GM18519 (cell line): ENCODE data around the gene GATAD2A.

Source experiments
- ATAC-seq: cut with Tn5 transposase; IDR thresholded peaks from one replicate; pipeline ENCODE4 v1.9.1; 2021; ENCODE audit warnings: mild to moderate bottlenecking, moderate library complexity; ENCODE audit not compliant: unreplicated experiment, low FRiP score

The GATAD2A gene

DNA sequence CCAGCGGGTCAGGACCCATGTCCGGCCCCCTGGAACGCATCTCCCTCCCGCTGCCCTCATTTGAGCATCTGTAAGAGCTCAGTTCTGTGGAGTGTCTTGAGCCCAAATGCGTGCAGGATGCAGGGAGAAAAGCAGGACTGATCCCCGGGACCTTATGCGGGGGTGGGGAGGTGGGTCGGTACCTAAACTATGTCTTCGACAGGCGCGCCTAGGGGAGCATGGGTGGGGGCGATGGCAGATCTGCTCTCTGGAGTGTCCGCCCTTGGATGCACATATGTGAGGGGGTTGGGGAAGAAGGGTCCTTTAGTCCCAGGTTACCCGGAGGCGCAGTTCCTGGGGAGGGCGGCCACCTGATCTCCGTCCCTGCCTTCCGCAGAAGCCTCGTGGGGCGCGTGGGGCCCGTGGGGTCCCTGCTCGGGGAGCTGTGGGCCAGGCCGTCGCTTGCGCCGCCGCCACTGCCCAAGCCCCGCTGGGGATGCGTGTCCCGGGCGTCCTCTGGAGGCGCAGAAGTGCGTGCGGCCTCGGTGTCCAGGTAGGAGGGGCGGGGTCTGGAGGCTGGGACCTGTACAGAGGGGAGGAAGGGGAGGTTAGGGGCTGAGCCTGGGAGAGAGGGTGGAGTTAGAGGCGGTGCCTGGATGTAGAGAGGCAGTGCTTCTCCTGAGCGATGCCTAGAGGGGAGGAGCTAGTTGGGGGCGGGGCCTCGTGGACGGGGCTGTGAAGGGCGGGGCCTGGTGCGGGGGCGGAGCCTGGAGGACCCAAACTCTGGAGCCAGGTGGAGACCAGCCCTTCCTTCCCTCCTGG is 135.4 kb downstream of the GATAD2A start:
- no peak for ATAC-seq

DNA sequence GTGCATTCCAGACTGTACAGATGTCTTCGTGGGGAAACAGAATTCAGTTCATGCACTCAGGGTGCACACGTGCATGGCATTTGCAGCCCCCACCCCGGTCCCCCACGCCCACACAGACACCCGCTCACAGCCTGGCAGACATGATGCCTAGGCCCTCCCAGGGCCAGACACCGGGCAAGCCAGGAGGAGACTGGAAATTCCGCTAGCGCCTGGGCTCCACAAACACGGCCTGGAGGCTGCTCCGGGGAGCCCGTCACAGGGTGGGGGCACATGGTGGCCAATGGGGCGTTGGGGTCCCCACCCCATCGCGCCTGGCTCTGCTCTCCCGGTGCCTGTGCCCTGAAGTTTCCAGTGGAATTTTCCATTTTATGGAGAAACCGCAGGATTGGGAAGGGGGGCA is 136.1 kb downstream of the GATAD2A start:
- ATAC-seq = no peak

DNA sequence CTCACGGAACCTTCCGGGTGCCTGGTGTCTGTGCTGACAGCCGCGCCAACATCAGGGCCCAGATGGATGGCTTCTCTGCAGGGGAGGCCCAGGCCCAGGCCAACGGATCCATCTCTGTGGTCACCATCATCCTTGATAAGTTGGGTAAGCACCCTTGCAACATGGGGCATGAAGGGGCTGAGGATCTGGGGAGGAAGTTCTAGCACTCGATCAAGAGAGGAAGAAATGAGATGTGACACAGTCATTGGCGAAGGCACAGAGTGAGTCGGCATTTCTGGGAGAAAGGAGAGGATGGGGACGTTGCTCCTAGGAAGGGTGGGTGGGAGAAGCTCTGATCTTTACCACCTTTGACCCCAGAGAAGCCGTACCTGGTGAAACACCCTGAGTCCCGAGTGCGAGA is 137.0 kb downstream of the GATAD2A start:
- no peak for ATAC-seq

DNA sequence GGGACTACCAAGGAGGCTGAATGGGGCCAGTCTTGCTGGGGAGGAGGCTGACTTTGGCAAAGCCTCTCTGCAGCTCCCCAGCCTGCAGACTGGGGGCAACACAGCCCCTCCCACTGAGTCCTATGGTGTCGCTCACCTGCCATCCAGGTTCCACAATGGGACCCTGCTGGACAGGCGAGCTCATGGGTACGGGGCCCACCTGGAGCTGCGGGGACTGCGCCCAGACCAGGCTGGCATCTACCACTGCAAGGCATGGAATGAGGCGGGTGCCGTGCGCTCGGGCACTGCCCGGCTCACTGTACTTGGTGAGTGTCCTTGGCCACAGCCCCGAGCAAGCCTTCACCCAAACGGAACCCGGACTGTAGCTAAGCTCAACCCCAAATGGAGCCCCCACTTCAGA is 137.6 kb downstream of the GATAD2A start:
- no peak for ATAC-seq

DNA sequence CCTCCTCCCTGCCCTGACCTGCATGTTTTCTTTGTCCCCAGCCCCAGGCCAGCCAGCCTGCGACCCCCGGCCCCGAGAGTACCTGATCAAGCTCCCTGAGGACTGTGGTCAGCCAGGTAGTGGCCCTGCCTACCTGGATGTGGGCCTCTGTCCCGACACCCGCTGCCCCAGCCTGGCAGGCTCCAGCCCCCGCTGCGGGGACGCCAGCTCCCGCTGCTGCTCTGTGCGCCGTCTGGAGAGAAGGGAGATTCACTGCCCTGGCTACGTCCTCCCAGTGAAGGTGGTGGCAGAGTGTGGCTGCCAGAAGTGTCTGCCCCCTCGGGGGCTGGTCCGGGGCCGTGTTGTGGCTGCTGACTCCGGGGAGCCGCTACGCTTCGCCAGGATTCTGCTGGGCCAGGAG is 138.2 kb downstream of the GATAD2A start:
- ATAC-seq = no peak

DNA sequence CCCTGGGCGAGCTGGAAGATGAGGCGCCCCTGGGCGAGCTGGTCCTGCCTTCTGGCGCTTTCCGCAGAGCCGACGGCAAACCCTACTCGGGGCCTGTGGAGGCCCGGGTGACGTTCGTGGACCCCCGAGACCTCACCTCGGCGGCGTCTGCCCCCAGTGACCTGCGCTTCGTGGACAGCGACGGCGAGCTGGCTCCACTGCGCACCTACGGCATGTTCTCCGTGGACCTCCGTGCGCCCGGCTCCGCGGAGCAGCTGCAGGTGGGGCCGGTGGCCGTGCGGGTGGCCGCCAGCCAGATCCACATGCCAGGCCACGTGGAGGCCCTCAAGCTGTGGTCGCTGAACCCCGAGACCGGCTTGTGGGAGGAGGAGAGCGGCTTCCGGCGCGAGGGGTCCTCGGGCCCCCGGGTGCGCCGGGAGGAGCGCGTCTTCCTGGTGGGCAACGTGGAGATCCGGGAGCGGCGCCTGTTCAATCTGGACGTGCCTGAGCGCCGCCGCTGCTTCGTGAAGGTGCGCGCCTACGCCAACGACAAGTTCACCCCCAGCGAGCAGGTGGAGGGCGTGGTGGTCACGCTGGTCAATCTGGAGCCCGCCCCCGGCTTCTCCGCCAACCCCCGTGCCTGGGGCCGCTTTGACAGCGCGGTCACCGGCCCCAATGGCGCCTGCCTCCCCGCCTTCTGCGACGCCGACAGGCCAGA is 138.9 kb downstream of the GATAD2A start:
- ATAC-seq = no peak

DNA sequence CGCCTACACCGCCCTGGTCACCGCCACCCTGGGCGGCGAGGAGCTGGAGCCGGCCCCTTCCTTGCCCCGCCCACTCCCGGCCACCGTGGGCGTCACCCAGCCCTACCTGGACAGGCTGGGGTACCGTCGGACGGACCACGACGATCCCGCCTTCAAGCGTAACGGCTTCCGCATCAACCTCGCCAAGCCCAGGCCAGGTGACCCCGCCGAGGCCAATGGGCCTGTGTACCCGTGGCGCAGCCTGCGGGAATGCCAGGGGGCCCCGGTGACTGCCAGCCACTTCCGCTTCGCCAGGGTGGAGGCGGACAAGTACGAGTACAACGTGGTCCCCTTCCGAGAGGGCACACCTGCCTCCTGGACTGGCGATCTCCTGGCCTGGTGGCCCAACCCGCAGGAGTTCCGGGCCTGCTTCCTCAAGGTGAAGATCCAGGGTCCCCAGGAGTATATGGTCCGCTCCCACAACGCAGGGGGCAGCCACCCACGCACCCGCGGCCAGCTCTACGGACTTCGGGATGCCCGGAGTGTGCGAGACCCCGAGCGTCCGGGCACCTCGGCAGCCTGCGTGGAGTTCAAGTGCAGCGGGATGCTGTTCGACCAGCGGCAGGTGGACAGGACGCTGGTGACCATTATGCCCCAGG is 139.6 kb downstream of the GATAD2A start:
- no peak for ATAC-seq

DNA sequence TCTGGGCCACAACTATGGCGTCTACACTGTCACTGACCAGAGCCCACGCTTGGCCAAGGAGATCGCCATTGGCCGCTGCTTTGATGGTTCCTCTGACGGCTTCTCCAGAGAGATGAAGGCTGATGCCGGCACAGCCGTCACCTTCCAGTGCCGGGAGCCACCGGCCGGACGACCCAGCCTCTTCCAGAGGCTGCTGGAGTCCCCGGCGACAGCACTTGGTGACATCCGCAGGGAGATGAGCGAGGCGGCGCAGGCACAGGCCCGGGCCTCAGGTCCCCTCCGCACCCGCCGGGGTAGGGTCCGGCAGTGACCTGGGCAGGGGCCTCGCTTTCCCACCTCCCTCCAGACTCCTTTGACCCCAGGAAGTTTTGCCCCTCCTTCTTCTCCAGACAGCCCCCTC is 140.2 kb downstream of the GATAD2A start:
- ATAC-seq = no peak

DNA sequence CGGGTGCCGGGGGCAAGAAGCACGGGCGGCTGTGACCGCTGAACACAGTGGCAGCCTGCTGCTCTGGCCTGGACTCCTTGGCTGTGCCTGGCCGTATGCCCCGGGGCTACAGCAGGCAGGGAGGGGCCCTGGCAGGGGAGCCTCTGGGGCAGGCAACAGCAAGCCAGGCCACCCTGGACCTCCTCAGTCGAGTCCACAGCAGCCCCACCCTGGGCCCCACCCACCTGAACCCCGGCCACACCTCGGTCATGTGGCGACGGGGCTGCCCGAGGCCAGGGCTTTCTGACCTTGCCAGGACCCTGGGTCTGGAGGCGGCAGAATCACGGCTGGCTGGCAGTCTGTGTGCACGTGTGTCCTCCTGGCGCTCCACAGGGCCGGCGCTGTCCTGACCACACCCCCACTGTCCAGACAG is 141.3 kb downstream of the GATAD2A start:
- ATAC-seq = no peak

DNA sequence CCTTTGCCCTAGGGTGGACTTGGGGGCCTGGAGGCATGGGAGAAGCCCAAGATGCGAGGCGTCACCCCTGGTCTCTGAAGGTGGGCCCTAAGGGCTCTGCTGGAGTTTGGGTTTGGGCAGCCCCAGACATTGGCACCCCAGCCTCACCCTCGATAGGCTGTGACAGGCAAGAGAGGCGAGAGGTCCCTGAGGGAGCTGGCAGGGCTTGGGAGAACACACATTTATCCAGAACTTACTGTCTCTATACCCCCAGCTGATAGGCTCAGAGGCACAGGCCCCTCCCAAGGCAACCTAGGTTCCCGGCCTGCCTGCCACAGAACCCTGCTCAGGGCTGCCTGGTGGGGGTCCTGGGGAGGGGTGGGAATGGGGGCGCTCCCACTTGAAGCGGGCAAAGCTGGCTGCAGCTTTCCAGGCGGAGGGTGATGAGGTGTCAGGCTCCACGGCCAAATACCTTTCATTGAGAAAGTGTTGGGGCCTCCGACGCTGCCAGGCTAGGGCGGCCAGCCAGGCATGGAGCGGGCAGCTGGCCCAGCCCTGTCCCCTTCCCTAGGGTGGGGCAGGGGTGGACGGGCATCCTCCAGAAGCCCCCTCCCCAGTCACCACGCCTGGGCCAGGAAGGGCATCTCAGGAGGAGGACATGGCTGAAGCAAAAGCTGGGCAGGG is 142.3 kb downstream of the GATAD2A start:
- ATAC-seq = no peak

DNA sequence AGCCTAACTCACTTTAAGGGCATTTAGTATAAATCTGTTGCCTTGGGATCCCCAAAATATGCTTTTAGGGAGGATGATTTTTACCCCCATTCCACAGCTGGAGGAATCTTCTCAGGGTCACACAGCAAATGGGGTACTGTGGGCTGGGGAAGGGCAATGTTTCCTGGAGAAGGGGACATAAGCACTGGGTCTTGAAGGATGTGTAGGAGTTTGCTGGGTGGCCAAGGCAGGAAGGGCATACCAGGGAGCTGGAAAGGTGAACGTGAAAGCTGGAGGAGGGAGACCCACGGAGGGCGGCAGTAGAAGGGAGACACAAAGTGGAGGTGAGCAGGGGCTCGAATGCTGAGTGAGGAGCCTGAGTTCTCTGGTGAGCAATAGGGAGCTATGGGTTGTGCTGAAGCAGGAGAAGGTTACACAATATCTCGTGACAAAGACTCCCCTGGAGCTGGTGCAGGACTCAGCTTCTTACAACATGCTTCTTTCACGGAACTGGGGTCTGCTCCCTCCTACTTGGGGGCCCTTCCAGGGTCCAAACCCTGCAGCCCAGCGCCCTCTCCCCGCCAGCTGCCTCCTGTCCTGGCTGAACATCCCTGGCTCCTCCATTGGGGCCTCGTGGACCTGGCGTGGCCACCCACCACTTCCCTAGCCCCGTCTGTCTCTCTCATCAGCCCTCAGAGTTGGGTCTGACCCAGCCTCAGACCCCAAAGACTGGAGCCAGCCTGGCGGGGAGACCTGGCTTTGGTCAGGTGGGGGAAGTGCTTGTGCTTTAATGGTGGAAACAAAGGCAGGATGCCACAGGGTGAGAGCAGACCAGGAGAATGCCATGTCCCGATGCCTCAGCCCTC is 143.7 kb downstream of the GATAD2A start:
- ATAC-seq = no peak

DNA sequence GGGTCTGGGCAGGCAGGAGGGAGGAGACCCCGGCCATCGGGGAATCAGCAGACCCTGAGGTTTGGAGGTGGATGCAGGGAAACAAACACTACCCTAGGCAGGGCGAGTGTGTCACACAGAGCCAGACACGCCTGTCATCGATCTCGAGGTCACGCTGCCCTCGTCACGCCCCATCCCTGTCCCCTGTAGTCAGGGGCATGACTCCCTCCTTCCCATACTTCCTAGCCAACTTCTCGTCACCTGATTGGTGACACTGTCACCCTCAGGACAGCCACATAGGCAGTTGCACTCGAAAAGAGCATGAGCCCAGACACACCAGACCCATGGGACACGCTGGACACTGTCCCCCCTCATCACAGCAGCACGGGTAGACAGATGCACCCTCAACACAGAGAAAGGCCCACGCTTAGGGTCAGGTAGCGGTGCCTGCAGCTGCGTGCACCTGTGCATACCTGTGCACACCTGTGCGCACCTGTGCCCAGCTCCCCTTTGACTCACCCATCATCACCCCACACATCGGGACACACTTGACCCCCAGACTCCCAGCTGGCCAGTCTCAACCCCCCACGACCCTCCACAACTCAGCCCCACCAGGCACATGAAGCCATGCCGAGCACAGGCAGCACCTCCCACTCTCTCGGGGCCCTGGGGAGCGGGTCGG is 144.5 kb downstream of the GATAD2A start:
- ATAC-seq = no peak

DNA sequence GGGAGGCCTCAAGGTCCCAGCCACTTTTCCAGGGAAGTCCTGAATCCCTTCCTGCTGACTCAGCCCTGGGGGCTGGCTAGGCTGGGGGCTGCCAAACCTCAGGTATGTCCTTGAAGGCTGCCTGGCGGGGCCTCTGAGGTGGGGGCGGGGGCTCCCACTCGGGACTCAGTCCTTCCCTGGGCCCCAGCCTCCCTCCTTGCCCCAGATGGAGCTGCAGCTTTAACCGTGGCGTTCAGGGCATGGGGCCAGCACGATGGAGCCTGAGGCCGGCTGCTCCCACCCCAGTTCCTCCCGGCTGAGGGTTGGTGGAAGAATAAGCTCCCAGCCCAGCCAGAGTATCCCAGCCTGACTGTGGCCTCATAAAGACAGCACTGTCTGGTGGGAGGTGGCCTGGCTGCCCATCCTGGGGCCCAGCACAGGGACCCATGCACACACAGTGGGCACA is 145.0 kb downstream of the GATAD2A start:
- no peak for ATAC-seq

DNA sequence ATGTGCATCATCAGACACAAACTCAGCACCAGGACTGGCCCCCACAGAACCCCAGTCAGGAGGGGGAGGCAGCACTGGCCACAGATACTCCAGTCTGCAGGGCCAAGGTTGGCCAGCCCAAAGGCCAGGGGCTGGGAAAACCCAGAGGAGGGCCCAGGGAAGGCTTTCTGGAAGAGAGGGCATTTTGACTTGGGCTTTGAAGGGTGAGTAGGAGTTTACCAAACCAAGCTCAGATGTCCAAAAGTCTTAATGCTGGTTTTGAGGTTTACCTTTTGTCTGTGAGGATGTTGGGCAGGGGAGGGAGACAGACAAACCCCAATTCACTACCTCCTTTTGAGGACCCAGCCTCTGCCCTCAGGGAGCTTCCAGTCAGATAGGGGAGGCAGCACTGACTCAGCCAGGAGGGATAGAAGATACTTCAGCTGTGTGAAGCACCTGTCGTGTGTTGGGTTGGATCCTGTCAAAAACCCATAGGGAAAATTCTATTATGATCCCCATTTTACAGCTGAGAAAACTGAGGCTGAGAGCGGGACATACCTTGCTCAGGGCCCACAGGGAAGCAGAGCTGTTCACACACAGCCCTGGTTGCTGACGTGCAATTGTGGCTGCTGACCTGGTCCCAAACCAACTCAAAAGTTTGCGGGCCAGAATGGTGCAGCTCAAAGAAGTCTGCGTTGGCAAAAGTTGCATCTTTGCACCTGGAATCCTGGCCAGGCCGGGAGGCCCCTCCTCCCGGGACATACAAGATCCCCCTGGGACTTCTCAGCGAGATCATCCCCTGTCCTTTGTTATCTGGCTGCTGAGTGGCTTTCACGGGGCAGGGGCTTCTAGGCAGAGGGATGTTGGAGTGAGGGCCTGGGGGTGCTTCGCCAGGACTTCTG is 145.7 kb downstream of the GATAD2A start:
- no peak for ATAC-seq

DNA sequence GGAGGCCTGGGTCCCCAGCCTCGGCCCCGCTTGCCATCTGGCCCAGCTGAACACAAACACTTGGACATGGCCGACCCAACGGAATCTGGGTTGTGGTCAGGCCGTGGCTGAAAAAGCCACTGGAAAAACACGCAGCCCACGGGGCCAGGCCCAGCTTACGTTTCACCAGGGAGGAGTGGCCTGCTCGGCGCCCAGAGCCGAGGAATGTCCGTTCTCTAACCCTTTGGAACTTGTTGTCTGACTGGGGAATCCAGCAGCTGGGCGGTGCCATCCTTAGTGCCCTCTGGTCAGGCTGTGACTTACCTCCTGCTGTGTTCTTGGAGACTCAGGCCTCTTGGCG is 146.3 kb downstream of the GATAD2A start:
- ATAC-seq = no peak

DNA sequence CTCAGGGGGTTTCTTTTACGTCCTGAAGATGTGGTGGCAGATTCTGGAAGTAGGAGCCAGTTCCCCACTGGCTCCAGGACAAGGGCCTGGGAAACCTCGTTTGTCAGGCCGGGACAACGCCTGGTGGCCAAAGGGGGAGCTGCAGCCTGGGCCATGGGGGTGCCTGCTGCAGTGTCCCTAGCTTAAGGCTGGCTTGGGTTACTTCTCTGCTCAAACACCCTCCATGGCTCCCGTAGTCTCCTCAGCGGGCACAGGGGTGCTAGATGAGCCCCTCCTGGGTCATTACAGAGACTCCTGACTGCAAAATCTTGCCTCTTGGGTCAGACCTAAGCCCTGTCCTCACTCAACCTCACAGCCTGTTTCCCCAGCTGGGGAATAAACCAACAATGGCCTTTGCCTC is 147.3 kb downstream of the GATAD2A start:
- no peak for ATAC-seq

DNA sequence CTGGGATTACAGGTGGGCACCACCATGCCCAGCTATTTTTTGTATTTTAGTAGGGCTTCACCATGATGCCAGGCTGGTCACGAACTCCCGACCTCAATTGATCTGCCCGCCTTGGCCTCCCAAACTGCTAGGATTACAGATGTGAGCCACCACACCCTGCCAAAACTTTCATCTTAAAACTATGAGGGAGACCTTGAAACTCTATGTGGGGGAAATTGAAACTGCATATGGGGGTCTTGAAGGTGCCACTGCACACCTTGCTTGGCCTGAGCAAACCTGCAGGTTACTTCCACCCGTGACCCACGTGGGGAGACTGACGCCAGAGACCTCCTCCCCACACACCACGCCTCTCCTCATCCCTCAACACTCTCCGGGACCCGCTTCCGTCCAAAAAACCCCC is 148.2 kb downstream of the GATAD2A start:
- no peak for ATAC-seq

DNA sequence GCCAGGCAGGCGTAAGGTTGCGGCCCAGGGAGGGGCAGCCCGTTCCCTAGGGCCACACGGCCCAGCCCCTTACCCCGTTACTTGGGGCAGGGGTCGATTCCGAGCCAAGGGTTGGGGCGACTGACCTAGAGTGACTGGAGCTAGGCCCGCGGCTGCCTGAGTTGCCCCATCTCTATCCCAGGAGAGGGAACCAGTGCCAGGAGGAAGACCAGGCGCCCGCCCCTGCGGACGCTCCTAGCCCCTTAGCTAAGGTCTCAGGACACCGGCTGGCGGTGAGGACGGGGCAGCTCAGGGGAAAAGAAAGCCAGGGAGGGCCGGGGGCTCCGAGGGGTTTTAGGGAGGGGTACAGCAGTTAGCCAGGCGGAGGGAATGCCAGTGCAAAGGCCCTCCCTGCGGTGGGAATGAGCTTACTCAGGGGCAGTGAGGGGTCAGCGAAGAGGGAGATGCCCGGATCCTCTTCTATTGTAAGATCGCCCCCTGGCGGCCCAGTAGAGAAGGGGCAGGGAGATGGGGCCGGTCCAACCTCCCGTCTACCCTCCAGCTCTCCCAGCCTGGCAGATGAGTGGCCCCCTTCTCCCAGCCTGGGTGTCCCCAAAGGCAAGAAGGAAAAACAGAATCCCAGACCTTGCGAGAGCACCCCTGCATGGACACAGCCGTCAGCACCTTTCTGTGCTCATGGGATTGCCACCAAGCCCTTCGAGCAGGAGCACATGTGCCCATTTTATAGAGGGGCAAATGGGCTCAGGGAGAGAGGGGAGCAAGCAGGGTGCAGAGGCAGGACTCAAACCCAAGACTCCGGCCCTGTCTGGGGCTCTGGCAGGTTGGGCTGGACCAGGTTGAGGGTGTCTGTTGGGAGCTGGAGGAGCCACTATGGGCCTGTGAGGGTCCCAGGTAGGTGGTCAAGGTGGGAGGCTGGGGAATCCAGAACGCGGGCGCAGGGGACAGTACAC is 148.9 kb downstream of the GATAD2A start:
- no peak for ATAC-seq
